Fibroblast of lung (primary cell): Measurements from ENCODE around the gene COMMD3.

ENCODE experiments used
- EZH2 ChIP-seq: IDR thresholded peaks from 2 replicates; pipeline ENCODE4 v1.5.1; 2012; ENCODE audit warnings: low read length, control low read depth, mild to moderate bottlenecking; ENCODE audit errors: missing control alignments
- TF ChIP-seq, protein P1 (sequence below), 2 donors: IDR thresholded peaks in 1 of 2; conservative IDR thresholded peaks in 1 of 2; 1 replicate in 1 of 2; 2 replicates in 1 of 2; pipeline ENCODE4 v1.5.1; 2011 to 2012; ENCODE audit warnings: low read length in 2 of 2, control low read depth in 1 of 2, inconsistent platforms in 1 of 2, low read depth in 1 of 2, mild to moderate bottlenecking in 1 of 2

DNA sequence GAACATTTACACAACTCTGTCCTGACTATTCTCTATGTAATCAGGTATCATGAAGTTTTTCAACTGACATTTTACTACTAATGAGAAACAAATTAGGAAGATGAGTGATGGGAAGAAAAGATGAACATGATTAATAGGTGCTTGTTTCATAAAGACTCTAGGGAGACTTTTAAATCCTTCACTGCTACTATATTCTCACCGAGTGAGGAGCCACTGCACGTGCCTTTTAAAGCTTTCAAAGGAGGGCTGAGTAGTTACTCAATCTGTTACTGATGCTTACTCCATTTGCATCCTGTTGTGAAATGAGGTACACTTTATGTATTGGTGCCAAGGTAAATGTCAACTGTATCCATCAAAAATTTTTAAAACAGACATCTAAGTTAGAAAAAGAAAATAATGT is 1.3 kb upstream of the COMMD3 start:
- TF ChIP-seq, protein P1, sequence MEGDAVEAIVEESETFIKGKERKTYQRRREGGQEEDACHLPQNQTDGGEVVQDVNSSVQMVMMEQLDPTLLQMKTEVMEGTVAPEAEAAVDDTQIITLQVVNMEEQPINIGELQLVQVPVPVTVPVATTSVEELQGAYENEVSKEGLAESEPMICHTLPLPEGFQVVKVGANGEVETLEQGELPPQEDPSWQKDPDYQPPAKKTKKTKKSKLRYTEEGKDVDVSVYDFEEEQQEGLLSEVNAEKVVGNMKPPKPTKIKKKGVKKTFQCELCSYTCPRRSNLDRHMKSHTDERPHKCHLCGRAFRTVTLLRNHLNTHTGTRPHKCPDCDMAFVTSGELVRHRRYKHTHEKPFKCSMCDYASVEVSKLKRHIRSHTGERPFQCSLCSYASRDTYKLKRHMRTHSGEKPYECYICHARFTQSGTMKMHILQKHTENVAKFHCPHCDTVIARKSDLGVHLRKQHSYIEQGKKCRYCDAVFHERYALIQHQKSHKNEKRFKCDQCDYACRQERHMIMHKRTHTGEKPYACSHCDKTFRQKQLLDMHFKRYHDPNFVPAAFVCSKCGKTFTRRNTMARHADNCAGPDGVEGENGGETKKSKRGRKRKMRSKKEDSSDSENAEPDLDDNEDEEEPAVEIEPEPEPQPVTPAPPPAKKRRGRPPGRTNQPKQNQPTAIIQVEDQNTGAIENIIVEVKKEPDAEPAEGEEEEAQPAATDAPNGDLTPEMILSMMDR (conservative IDR thresholded peaks at IDR 0.05 in 1 of 2, IDR thresholded peaks at IDR 0.05 in 1 of 2; ENCODE audit: low read depth in 1 of 2, low read length in 2 of 2), result no peak
- TF ChIP-seq EZH2, result no peak
